Suprapubic skin (tissue), 4 donors: Measurements from ENCODE around the gene FAAP20. TPM values are rescaled to one million over a fixed set of nuclear protein-coding genes. Genes with fewer than 3 reads are reported as not detected.

ENCODE experiments used
- DNase-seq, 2 donors: peaks; one replicate each; pipeline ENCODE4 v3.0.0-alpha.2; 2019; ENCODE audit warnings: low spot score in 2 of 2
- H3K27ac ChIP-seq: fragments of 200-600 bp; sonication (generic); one replicate; pipeline ENCODE4 v1.5.1; 2019
- H3K27me3 ChIP-seq: fragments of 200-600 bp; sonication (generic); one replicate; pipeline ENCODE4 v1.5.1; 2019
- H3K36me3 ChIP-seq: fragments of 200-600 bp; sonication (generic); one replicate; pipeline ENCODE4 v1.5.1; 2019
- H3K4me1 ChIP-seq: fragments of 200-600 bp; sonication (generic); one replicate; pipeline ENCODE4 v1.5.1; 2019
- H3K4me3 ChIP-seq: fragments of 200-600 bp; sonication (generic); one replicate; pipeline ENCODE4 v1.5.1; 2019; ENCODE audit warnings: mild to moderate bottlenecking
- H3K9me3 ChIP-seq: fragments of 200-600 bp; sonication (generic); one replicate; pipeline ENCODE4 v1.5.1; 2019
- EP300 ChIP-seq: sonication (generic); formaldehyde crosslinking; IDR thresholded peaks from one replicate; pipeline ENCODE4 v1.6.1; 2017; ENCODE audit warnings: antibody characterized with exemption
- POLR2A ChIP-seq, 2 donors: fragments of 450-650 bp; IDR thresholded peaks; one replicate each; pipeline ENCODE4 v1.6.1; 2017; ENCODE audit warnings: antibody characterized with exemption in 2 of 2, mild to moderate bottlenecking in 2 of 2, moderate library complexity in 2 of 2
- POLR2AphosphoS5 ChIP-seq, 3 donors: sonication (generic); formaldehyde crosslinking; IDR thresholded peaks; one replicate each; pipeline ENCODE4 v1.6.1; 2017; ENCODE audit warnings: antibody characterized with exemption in 3 of 3
- WGBS: methylation state at CpG from one replicate; pipeline ENCODE4 v1.1.5; 2018; 5-methylcytosine and 5-hydroxymethylcytosine counted together
- total RNA-seq, 4 donors: library from RNA; depleted of rRNA; stranded (reverse); fragments of >200 nt; gene quantifications; one replicate each; pipeline ENCODE4 v1.1.0, GENCODE V29; 2016
- TF ChIP-seq, protein P1 (sequence below), 2 donors: fragments of 200-600 bp in 1 of 2; fragments of 450-650 bp in 1 of 2; sonication (generic) in 1 of 2; IDR thresholded peaks; one replicate each; pipeline ENCODE4 v1.5.1; 2016 to 2019; ENCODE audit warnings: antibody characterized with exemption in 2 of 2, mild to moderate bottlenecking in 1 of 2, moderate library complexity in 1 of 2

Gene FAAP20, protein sequence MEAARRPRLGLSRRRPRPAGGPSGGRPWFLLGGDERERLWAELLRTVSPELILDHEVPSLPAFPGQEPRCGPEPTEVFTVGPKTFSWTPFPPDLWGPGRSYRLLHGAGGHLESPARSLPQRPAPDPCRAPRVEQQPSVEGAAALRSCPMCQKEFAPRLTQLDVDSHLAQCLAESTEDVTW
- total RNA-seq, result 10 to 100 TPM; 18.6 to 47.3 (median 24.9) TPM

DNA sequence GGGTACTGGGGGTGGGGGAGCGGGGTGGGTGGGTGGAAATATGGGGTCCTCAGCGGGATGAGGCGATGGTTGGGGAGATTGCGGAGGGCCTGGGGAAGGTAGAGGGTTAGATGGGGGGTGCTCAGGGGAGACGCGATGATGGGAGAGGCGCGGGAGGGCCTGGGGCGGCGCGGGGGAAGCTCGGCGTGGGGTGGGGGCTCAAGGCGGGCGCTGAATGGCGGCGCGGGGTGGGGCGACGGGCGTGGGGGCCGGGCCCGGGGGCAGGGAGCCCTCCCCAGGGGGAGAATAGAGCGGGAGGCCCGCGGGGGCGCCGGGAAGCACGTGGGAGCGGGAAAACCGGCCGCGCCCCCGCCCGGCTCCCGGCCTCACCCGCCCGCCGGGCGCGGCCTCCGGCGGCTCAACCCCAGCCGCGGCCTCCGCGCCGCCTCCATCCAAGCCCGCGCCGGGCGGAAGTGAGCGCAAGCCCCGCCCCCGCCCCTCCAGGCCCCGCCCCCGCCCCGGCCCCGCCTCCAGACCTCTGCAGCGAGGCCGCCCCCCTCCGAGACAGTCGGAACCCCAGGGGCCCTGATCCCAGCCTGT lies at the start of gene FAAP20:
Gene FAAP20 (minus strand): TSS at position 454 of the 579 bp plus-strand sequence. CDS start 23 bp downstream, at position 431.
- Histone ChIP-seq H3K4me1 (peaks cover 60% of the 10 kb centered on the region), H3K27ac (peak within 1 kb of the TSS; percentile 82), H3K27me3 (no peaks in the 10 kb centered on the region), H3K4me3 (peak within 1 kb of the TSS; percentile 68), H3K9me3 (no peaks in the 10 kb centered on the region), H3K36me3 (no peaks in the 10 kb centered on the region)
- DNase-seq, result peak in 1 of 2 donors; percentile 68
- TF ChIP-seq EP300, result no peak
- TF ChIP-seq, protein P1, sequence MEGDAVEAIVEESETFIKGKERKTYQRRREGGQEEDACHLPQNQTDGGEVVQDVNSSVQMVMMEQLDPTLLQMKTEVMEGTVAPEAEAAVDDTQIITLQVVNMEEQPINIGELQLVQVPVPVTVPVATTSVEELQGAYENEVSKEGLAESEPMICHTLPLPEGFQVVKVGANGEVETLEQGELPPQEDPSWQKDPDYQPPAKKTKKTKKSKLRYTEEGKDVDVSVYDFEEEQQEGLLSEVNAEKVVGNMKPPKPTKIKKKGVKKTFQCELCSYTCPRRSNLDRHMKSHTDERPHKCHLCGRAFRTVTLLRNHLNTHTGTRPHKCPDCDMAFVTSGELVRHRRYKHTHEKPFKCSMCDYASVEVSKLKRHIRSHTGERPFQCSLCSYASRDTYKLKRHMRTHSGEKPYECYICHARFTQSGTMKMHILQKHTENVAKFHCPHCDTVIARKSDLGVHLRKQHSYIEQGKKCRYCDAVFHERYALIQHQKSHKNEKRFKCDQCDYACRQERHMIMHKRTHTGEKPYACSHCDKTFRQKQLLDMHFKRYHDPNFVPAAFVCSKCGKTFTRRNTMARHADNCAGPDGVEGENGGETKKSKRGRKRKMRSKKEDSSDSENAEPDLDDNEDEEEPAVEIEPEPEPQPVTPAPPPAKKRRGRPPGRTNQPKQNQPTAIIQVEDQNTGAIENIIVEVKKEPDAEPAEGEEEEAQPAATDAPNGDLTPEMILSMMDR (IDR thresholded peaks at IDR 0.05), result no peak
- TF ChIP-seq POLR2AphosphoS5 (IDR thresholded peaks at IDR 0.05), result no peak
- TF ChIP-seq POLR2A (IDR thresholded peaks at IDR 0.05), result no peak
- WGBS, result 3% methylated on average over 9 of the region's 63 CpGs

DNA sequence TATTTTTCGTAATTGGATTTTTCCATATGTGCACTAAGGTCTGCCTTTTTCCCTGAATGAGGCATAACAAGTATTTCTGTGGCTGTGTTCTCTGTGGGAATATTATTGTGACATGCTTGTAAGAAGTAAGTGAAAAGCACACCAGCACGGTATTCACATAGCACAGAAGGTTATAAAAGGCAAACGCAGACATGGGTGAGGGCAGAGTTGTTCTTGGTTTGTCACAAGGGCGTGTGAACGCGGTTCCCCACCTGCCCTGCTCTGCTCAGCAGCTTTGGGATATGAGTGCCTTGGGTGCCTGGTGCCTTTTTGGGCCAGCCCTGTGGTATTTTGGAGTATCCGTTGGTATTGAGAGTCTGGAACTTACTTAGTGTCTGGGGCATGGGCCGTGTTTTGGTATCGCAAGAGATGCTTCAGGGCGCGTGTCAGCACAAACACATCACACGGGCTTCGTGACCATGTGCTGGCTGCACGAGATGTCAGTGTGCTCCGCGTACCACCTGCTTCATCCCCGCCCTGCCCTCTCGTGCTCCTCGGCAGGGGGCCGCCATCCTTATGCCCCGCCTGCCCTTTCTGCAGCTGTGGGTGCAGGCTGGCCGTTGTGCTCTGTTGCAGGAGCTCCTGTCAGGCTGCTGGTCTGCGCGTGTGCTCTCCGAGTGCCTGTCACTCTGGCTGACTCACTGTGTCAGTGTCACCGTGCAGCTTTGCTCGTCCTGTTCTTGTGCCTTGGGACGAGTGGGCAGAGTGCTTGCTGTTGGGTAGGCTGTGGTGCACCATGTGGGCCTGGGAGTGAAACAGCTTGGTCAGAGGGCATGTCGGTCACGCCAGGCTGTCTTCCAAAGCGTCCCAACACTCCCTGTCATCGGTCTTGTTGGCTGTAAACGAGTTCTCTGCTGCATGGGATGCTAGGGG lies 48.5 kb upstream of the FAAP20 start:
- Histone ChIP-seq H3K36me3 (no peaks in the 10 kb centered on the region), H3K9me3 (no peaks in the 10 kb centered on the region), H3K27me3 (no peaks in the 10 kb centered on the region), H3K4me1 (peaks cover 88% of the 10 kb centered on the region), H3K27ac (no peak overlapping the region), H3K4me3 (no peak overlapping the region)
- no peak for DNase-seq
- TF ChIP-seq POLR2AphosphoS5 (IDR thresholded peaks at IDR 0.05) (no peak), EP300 (no peak), POLR2A (IDR thresholded peaks at IDR 0.05) (no peak)
- TF ChIP-seq, protein P1 (IDR thresholded peaks at IDR 0.05), result no peak
- WGBS, result 62% methylated on average over 25 of the region's 33 CpGs

DNA sequence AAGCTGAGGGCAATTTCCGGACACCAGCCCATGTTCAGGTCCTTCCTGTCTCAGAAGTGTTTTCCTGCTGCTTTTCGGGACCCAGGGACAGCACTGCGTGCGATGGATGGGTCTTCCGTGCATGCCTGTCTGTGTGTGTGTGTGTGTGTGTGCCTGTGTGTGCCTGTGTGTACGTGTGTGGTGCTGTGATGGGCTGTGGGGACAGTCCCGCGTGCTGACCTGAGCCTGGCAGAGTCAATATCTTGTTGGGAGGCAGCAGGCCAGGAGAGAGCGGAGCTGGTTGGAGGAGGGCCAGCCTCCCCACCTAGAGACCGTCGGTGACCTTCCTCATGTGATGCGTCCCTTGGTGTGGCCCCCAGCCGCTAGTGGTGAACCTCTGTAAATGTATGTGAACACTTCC lies 47.2 kb upstream of the FAAP20 start:
- Histone ChIP-seq H3K36me3 (no peaks in the 10 kb centered on the region), H3K4me1 (peaks cover 88% of the 10 kb centered on the region), H3K4me3 (no peak overlapping the region), H3K9me3 (no peaks in the 10 kb centered on the region), H3K27me3 (no peaks in the 10 kb centered on the region), H3K27ac (peak overlapping the region; percentile 2)
- 84% methylated on average over 12 of the region's 13 CpGs for WGBS
- no peak for DNase-seq
- TF ChIP-seq POLR2A (IDR thresholded peaks at IDR 0.05), result no peak
- no peak for TF ChIP-seq EP300
- TF ChIP-seq, protein P1 (IDR thresholded peaks at IDR 0.05), result no peak
- no peak for TF ChIP-seq POLR2AphosphoS5 (IDR thresholded peaks at IDR 0.05)

DNA sequence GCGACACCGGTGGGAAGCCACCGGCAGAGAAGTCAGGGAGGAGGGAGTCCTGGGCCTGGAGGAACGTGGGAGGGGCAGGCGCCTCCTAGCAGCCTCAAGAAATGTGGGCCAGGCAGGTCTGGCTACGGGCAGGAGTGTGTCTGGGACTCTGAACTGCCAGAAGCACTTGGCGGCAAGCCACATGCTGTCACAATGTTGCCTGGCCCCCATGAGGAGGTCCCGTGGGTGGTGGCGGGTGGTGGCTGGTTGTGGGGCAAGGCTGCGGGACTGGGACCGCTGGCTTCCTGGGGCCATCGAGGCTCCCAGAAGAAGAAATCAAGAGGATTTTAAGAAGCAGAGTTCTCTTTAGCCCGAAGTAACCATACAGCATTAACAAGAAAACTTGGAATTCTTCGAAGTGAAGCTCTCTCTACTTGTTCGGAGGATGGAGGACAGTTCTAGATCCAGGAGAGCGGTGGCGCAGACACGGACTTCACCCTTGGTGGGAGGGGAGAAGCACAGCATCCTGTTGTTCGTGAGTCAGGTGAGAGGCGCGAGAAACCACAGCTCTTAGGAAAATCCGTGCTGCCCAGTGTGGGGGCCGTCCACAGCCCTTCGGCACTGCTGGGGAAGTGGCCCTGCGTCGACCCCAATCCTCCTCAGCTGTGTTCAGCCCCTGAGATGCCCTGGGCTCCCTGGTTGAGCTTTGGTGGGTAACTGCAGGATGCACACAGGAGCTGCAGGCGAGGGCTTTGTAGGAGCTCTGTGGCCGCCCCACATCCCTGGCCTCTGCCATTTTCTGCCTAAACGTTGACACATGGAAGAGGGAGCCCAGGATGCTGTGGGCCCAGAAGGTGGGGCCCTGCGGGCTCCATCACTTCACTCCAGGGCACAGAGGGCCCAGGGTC lies 45.9 kb upstream of the FAAP20 start:
- Histone ChIP-seq H3K27me3 (no peaks in the 10 kb centered on the region), H3K27ac (peak overlapping the region; percentile 36), H3K4me1 (peaks cover 90% of the 10 kb centered on the region), H3K4me3 (no peak overlapping the region), H3K36me3 (no peaks in the 10 kb centered on the region), H3K9me3 (no peaks in the 10 kb centered on the region)
- TF ChIP-seq POLR2AphosphoS5 (IDR thresholded peaks at IDR 0.05), result no peak
- TF ChIP-seq POLR2A (IDR thresholded peaks at IDR 0.05), result no peak
- TF ChIP-seq, protein P1 (IDR thresholded peaks at IDR 0.05), result no peak
- no peak for TF ChIP-seq EP300
- 55% methylated on average over 26 of the region's 30 CpGs for WGBS
- peak in 1 of 2 donors; percentile 89 for DNase-seq
